IMR-90 (cell line): ENCODE measurements around the gene ADAM33. TPM values are rescaled to one million over a fixed set of nuclear protein-coding genes. Genes with fewer than 3 reads are reported as not detected.

Source experiments
- ATAC-seq: fragments of 200-7000 bp; cut with Tn5 transposase; 2 replicates; pipeline ENCODE4 v1.9.1; 2020; ENCODE audit warnings: low read depth, mild to moderate bottlenecking, moderate library complexity
- BruUV-seq: library from RNA; stranded (reverse); fragments of 400-500 nt; replicated peaks from 2 replicates; lab custom pipeline; 2021; lab: Mats Ljungman, UMichigan
- CTCF ChIA-PET: fragments of 300-600 bp; formaldehyde crosslinking; extraction: SDS; loops from one replicate; lab custom pipeline; 2021; ENCODE audit warnings: antibody characterized with exemption; lab: Yijun Ruan, JAX
- POLR2A ChIA-PET: fragments of 300-600 bp; sonication (Branson Sonifier 250); formaldehyde crosslinking; loops from one replicate; lab custom pipeline; 2022; ENCODE audit warnings: antibody characterized with exemption; ENCODE audit not compliant: unreplicated experiment; lab: Charles Lee
- DNase-seq: peaks from one replicate; pipeline ENCODE4 v3.0.0; 2013
- H2AFZ ChIP-seq: replicated peaks from 2 replicates; pipeline ENCODE3; 2013; ENCODE audit warnings: low read length, mild to moderate bottlenecking; ENCODE audit not compliant: poor library complexity
- H2AK5ac ChIP-seq: 2 replicates; pipeline ENCODE4 v1.6.1; 2013; ENCODE audit warnings: low read depth, low read length, inconsistent platforms
- H2AK9ac ChIP-seq: replicated peaks from 2 replicates; pipeline ENCODE3; 2013; ENCODE audit warnings: mild to moderate bottlenecking, low read depth, low read length, moderate library complexity; ENCODE audit not compliant: poor library complexity
- H2BK120ac ChIP-seq: 2 replicates; pipeline ENCODE4 v1.6.1; 2013; ENCODE audit warnings: low read depth, low read length, inconsistent platforms
- H2BK15ac ChIP-seq: 3 replicates; pipeline ENCODE4 v1.6.1; 2013; ENCODE audit warnings: low read depth, low read length, inconsistent platforms
- H2BK20ac ChIP-seq: 2 replicates; pipeline ENCODE4 v1.6.1; 2013; ENCODE audit warnings: low read depth, mild to moderate bottlenecking, inconsistent platforms, low read length, moderate library complexity
- H2BK5ac ChIP-seq: 2 replicates; pipeline ENCODE4 v1.6.1; 2013; ENCODE audit warnings: mild to moderate bottlenecking, low read depth, low read length, inconsistent platforms; ENCODE audit not compliant: poor library complexity, severe bottlenecking
- H3K14ac ChIP-seq: replicated peaks from 2 replicates; pipeline ENCODE4 v1.6.1; 2013; ENCODE audit warnings: low read depth, low read length, inconsistent platforms
- H3K18ac ChIP-seq: 2 replicates; pipeline ENCODE4 v1.6.1; 2013; ENCODE audit warnings: low read depth, low read length, control low read depth
- H3K23ac ChIP-seq: 2 replicates; pipeline ENCODE4 v1.6.1; 2013; ENCODE audit warnings: low read depth, low read length, inconsistent platforms
- H3K27ac ChIP-seq: 2 replicates; pipeline ENCODE4 v1.5.1; 2013; ENCODE audit warnings: mild to moderate bottlenecking, control low read depth, low read length; ENCODE audit not compliant: insufficient read depth
- H3K27me3 ChIP-seq: 2 replicates; pipeline ENCODE4 v1.6.1; 2013; ENCODE audit warnings: low read length; ENCODE audit not compliant: control insufficient read depth, insufficient read depth
- H3K36me3 ChIP-seq: 2 replicates; pipeline ENCODE4 v1.6.1; 2013; ENCODE audit warnings: low read length, mixed read lengths; ENCODE audit not compliant: control insufficient read depth, insufficient read depth
- H3K4ac ChIP-seq: 2 replicates; pipeline ENCODE4 v1.6.1; 2013; ENCODE audit warnings: low read depth, low read length, inconsistent platforms
- H3K4me1 ChIP-seq: 2 replicates; pipeline ENCODE4 v1.6.1; 2013; ENCODE audit warnings: low read length, mixed read lengths; ENCODE audit not compliant: control insufficient read depth, insufficient read depth
- H3K4me2 ChIP-seq: 2 replicates; pipeline ENCODE4 v1.6.1; 2013; ENCODE audit warnings: low read depth, mild to moderate bottlenecking, control low read depth, low read length, moderate library complexity
- H3K4me3 ChIP-seq: 2 replicates; pipeline ENCODE4 v1.5.1; 2013; ENCODE audit warnings: low read depth, mild to moderate bottlenecking, control low read depth, low read length, moderate library complexity; ENCODE audit not compliant: insufficient read depth
- H3K56ac ChIP-seq: 2 replicates; pipeline ENCODE4 v1.6.1; 2013; ENCODE audit warnings: low read length, inconsistent platforms; ENCODE audit not compliant: insufficient read depth; ENCODE audit errors: extremely low read depth
- H3K79me1 ChIP-seq, 2 experiments: 2 replicates each; pipeline ENCODE4 v1.6.1; 2013; ENCODE audit warnings: low read length in 2 of 2, inconsistent platforms in 1 of 2, low read depth in 1 of 2
- H3K9ac ChIP-seq: 2 replicates; pipeline ENCODE4 v1.6.1; 2013; ENCODE audit warnings: low read depth, low read length, control low read depth
- H3K9me1 ChIP-seq: 2 replicates; pipeline ENCODE4 v1.6.1; 2013; ENCODE audit warnings: low read length, inconsistent platforms; ENCODE audit not compliant: insufficient read depth
- H3K9me3 ChIP-seq: 2 replicates; pipeline ENCODE4 v1.6.1; 2013; ENCODE audit warnings: low read length; ENCODE audit not compliant: control insufficient read depth, insufficient read depth
- H4K20me1 ChIP-seq: 2 replicates; pipeline ENCODE4 v1.6.1; 2013; ENCODE audit warnings: low read length, inconsistent platforms; ENCODE audit not compliant: insufficient read depth
- H4K5ac ChIP-seq: 2 replicates; pipeline ENCODE4 v1.6.1; 2013; ENCODE audit warnings: mild to moderate bottlenecking, low read depth, low read length, control low read depth
- H4K8ac ChIP-seq, 2 experiments: 2 replicates each; pipeline ENCODE4 v1.6.1; 2013; ENCODE audit warnings: low read depth in 2 of 2, low read length in 2 of 2, control low read depth in 1 of 2, inconsistent platforms in 1 of 2
- H4K91ac ChIP-seq: 2 replicates; pipeline ENCODE4 v1.6.1; 2013; ENCODE audit warnings: low read depth, low read length, inconsistent platforms; ENCODE audit not compliant: insufficient read depth
- ELK1 ChIP-seq: fragments of 150-350 bp; IDR thresholded peaks from 2 replicates; pipeline ENCODE4 v1.6.1; 2016; ENCODE audit warnings: low read depth, mild to moderate bottlenecking, low read length, moderate library complexity, borderline replicate concordance
- MAFK ChIP-seq: IDR thresholded peaks from 2 replicates; pipeline ENCODE4 v1.6.1; 2012; ENCODE audit warnings: low read depth, low read length, improper control_type of control experiment
- NFE2L2 ChIP-seq: fragments of 150-350 bp; IDR thresholded peaks from 2 replicates; pipeline ENCODE4 v1.6.1; 2016; ENCODE audit warnings: low read depth, mild to moderate bottlenecking, low read length
- RCOR1 ChIP-seq: IDR thresholded peaks from 2 replicates; pipeline ENCODE4 v1.6.1; 2012; ENCODE audit warnings: mild to moderate bottlenecking, low read length, improper control_type of control experiment; ENCODE audit not compliant: insufficient replicate concordance
- SMC3 ChIP-seq: fragments of 150-350 bp; IDR thresholded peaks from 2 replicates; pipeline ENCODE4 v1.6.1; 2016; ENCODE audit warnings: low read depth, mild to moderate bottlenecking, antibody characterized with exemption, low read length, moderate library complexity
- USF2 ChIP-seq: fragments of 150-350 bp; IDR thresholded peaks from 2 replicates; pipeline ENCODE4 v1.6.1; 2017; ENCODE audit warnings: mild to moderate bottlenecking, antibody characterized with exemption, low read length, low read depth
- WGBS, 2 experiments: methylation state at CpG; one replicate each; pipeline versions ENCODE4 v1.1.5 to v1.1.7; 2013; ENCODE audit warnings: missing lambda C conversion rate in 2 of 2; ENCODE audit not compliant: insufficient read length in 1 of 2; ENCODE audit errors: extremely low coverage in 2 of 2; 5-methylcytosine and 5-hydroxymethylcytosine counted together
- dilution Hi-C: fragments of 300-500 bp; cut with HindIII; formaldehyde crosslinking; loops from one replicate; pipeline ENCODE4 v1.14.3; 2018; ENCODE audit warnings: low sequenced_read_pairs; ENCODE audit not compliant: unreplicated experiment
- in situ Hi-C: fragments of 300-500 bp; cut with MboI; formaldehyde crosslinking; loops from 3 replicates; pipeline ENCODE4 v1.14.3; 2019; ENCODE audit warnings: low sequenced_read_pairs, inconsistent platforms, mixed read lengths
- intact Hi-C: fragments of 100-400 bp; cut with micrococcal nuclease; formaldehyde crosslinking; loops from 2 replicates; pipeline ENCODE4 v1.10.0; 2022
- polyA plus RNA-seq, 3 experiments: library from polyadenylated mRNA; depleted of rRNA; stranded (reverse); fragments of >200 nt; gene quantifications; 2 replicates each; pipeline ENCODE4 v1.2.3, GENCODE V29; 2012; ENCODE audit warnings: low replicate concordance in 1 of 3
- total RNA-seq: library from RNA; depleted of rRNA; stranded (reverse); fragments of >200 nt; gene quantifications from 2 replicates; pipeline ENCODE4 v1.2.3, GENCODE V29; 2012

Gene ADAM33
- total and polyA plus RNA-seq, 2 of the 4 experiments (the other 2 are of a cell fraction), result 0.18 to 1.7 TPM

- H4K5ac ChIP-seq, result no peak overlapping the region
- no peak overlapping the region for H3K14ac ChIP-seq
- H2AFZ ChIP-seq, result no peak overlapping the region
- no peak overlapping the region for H3K56ac ChIP-seq
- H3K4me1 ChIP-seq, result no peaks in the 10 kb centered on the region
- H3K4me3 ChIP-seq, result no peak overlapping the region
- H4K91ac ChIP-seq, result no peak overlapping the region
- H3K27me3 ChIP-seq, result peaks cover 73% of the 10 kb centered on the region
- in situ Hi-C loops, result no loop called here
- H3K9me1 ChIP-seq, result peaks cover 2% of the 10 kb centered on the region; the same call in 1 of the 2 replicates
- no peak overlapping the region for H3K4me2 ChIP-seq
- H2BK20ac ChIP-seq, result no peak overlapping the region
- no peak for TF ChIP-seq RCOR1
- no peak for TF ChIP-seq SMC3
- no peak for TF ChIP-seq NFE2L2
- TF ChIP-seq ELK1, result no peak
- TF ChIP-seq MAFK, result no peak
- no peak for TF ChIP-seq USF2
- no peak overlapping the region for H2AK5ac ChIP-seq
- no peak overlapping the region for H2BK15ac ChIP-seq
- H3K36me3 ChIP-seq, result no peaks in the 10 kb centered on the region
- no peak overlapping the region for H3K4ac ChIP-seq
- no peak overlapping the region for H3K9ac ChIP-seq
- no peak overlapping the region for H2BK5ac ChIP-seq
- intact Hi-C loops, result no loop called here
- dilution Hi-C loops, result no loop called here
- no peak overlapping the region for H2AK9ac ChIP-seq
- H3K79me1 ChIP-seq, result no peaks in the 10 kb centered on the region
- no peaks in the 10 kb centered on the region for H3K9me3 ChIP-seq
- no TSS peak for BruUV-seq
- WGBS, 2 experiments, result 87% methylated on average over 4 of the region's 12 CpGs; no CpG with 5 or more reads in 1 of the 2 experiments
- no peak for ATAC-seq
- no peak overlapping the region for H3K23ac ChIP-seq
- ChIA-PET CTCF (no interaction called here), POLR2A (no interaction called here)
- no peaks in the 10 kb centered on the region for H4K20me1 ChIP-seq
- no peak overlapping the region for H3K27ac ChIP-seq
- no peak overlapping the region for H2BK120ac ChIP-seq
- no peak overlapping the region for H4K8ac ChIP-seq
- DNase-seq, result no peak
- no peak overlapping the region for H3K18ac ChIP-seq
Measured at GRCh38 chr20:3730803-3731672, 49.2 kb upstream of the ADAM33 start.
